Measurements from ENCODE around the gene RNF44. TPM values are rescaled to one million over a fixed set of nuclear protein-coding genes. Genes with fewer than 3 reads are reported as not detected.

RNF44 gene
- total RNA-seq = 139 TPM in 2 replicates

GRCh38 chr5:176536902-176537553 is at the start of gene RNF44:
RNF44 (minus strand) TSS chr5:176537402; CDS start chr5:176532472, 4,930 bp downstream.
- intact Hi-C loops (cut with micrococcal nuclease) = loop anchor here (1.0 to 10.0 kb wide), 14 partner anchors 89 to 1668 kb away; partner anchors contain the start of genes CLTB, FAF2, GRK6 and HIGD2A

GRCh38 chr5:176583076-176583475 is 45.9 kb upstream of the RNF44 start:
- intact Hi-C loops (cut with micrococcal nuclease) = no loop called here

GRCh38 chr5:176581361-176581760 is 44.2 kb upstream of the RNF44 start:
- intact Hi-C loops (cut with micrococcal nuclease) = no loop called here

- intact Hi-C loops (cut with micrococcal nuclease) = no loop called here
Measured at GRCh38 chr5:176579323-176579722, 42.1 kb upstream of the RNF44 start.

- intact Hi-C loops (cut with micrococcal nuclease) = no loop called here
Measured at GRCh38 chr5:176578391-176578808, 41.2 kb upstream of the RNF44 start.

- intact Hi-C loops (cut with micrococcal nuclease) = no loop called here
Measured at GRCh38 chr5:176577312-176578176, 40.3 kb upstream of the RNF44 start.

GRCh38 chr5:176575488-176576422 is 38.6 kb upstream of the RNF44 start:
- intact Hi-C loops (cut with micrococcal nuclease) = loop anchor here (2.0 kb wide), 2 partner anchors 71 to 383 kb away; partner anchors contain the start of gene TSPAN17

GRCh38 chr5:176575066-176575465 is 37.9 kb upstream of the RNF44 start:
- intact Hi-C loops (cut with micrococcal nuclease) = loop anchor here (2.0 kb wide), 2 partner anchors 72 to 384 kb away; partner anchors contain the start of gene TSPAN17

- intact Hi-C loops (cut with micrococcal nuclease) = loop anchor here (1.0 to 2.0 kb wide), 7 partner anchors 23 to 385 kb away; partner anchors contain the start of genes CLTB, FAF2 and TSPAN17
Measured at GRCh38 chr5:176574297-176574591, 37.0 kb upstream of the RNF44 start.

- intact Hi-C loops (cut with micrococcal nuclease) = loop anchor here (1.0 to 2.0 kb wide), 7 partner anchors 24 to 385 kb away; partner anchors contain the start of genes CLTB, FAF2 and TSPAN17
Measured at GRCh38 chr5:176573564-176574296, 36.5 kb upstream of the RNF44 start.

- intact Hi-C loops (cut with micrococcal nuclease) = no loop called here
Measured at GRCh38 chr5:176570044-176570443, 32.8 kb upstream of the RNF44 start.

- intact Hi-C loops (cut with micrococcal nuclease) = no loop called here
Measured at GRCh38 chr5:176568657-176569056, 31.5 kb upstream of the RNF44 start.

GRCh38 chr5:176565760-176566288 is 28.6 kb upstream of the RNF44 start:
- intact Hi-C loops (cut with micrococcal nuclease) = no loop called here

GRCh38 chr5:176564002-176564401 is 26.8 kb upstream of the RNF44 start:
- intact Hi-C loops (cut with micrococcal nuclease) = no loop called here

- intact Hi-C loops (cut with micrococcal nuclease) = no loop called here
Measured at GRCh38 chr5:176562189-176562588, 25.0 kb upstream of the RNF44 start.

- intact Hi-C loops (cut with micrococcal nuclease) = no loop called here
Measured at GRCh38 chr5:176561259-176561658, 24.1 kb upstream of the RNF44 start.

GRCh38 chr5:176560364-176560763 is 23.2 kb upstream of the RNF44 start:
- intact Hi-C loops (cut with micrococcal nuclease) = no loop called here

- intact Hi-C loops (cut with micrococcal nuclease) = no loop called here
Measured at GRCh38 chr5:176559683-176560082, 22.5 kb upstream of the RNF44 start.

- intact Hi-C loops (cut with micrococcal nuclease) = no loop called here
Measured at GRCh38 chr5:176557846-176558245, 20.6 kb upstream of the RNF44 start.
